Suprapubic skin (tissue), 4 donors: Measurements from ENCODE around the gene GRID2. TPM values are rescaled to one million over a fixed set of nuclear protein-coding genes. Genes with fewer than 3 reads are reported as not detected.

Experiments
- DNase-seq, 2 donors: peaks; one replicate each; pipeline ENCODE4 v3.0.0-alpha.2; 2019; ENCODE audit warnings: low spot score in 2 of 2
- H3K27ac ChIP-seq: fragments of 200-600 bp; sonication (generic); one replicate; pipeline ENCODE4 v1.5.1; 2019
- H3K27me3 ChIP-seq: fragments of 200-600 bp; sonication (generic); one replicate; pipeline ENCODE4 v1.5.1; 2019
- H3K36me3 ChIP-seq: fragments of 200-600 bp; sonication (generic); one replicate; pipeline ENCODE4 v1.5.1; 2019
- H3K4me1 ChIP-seq: fragments of 200-600 bp; sonication (generic); one replicate; pipeline ENCODE4 v1.5.1; 2019
- H3K4me3 ChIP-seq: fragments of 200-600 bp; sonication (generic); one replicate; pipeline ENCODE4 v1.5.1; 2019; ENCODE audit warnings: mild to moderate bottlenecking
- H3K9me3 ChIP-seq: fragments of 200-600 bp; sonication (generic); one replicate; pipeline ENCODE4 v1.5.1; 2019
- CTCF ChIP-seq, 2 donors: fragments of 200-600 bp in 1 of 2; fragments of 450-650 bp in 1 of 2; sonication (generic) in 1 of 2; IDR thresholded peaks; one replicate each; pipeline ENCODE4 v1.5.1; 2016 to 2019; ENCODE audit warnings: antibody characterized with exemption in 2 of 2, mild to moderate bottlenecking in 1 of 2, moderate library complexity in 1 of 2
- EP300 ChIP-seq: sonication (generic); formaldehyde crosslinking; IDR thresholded peaks from one replicate; pipeline ENCODE4 v1.6.1; 2017; ENCODE audit warnings: antibody characterized with exemption
- POLR2A ChIP-seq, 2 donors: fragments of 450-650 bp; IDR thresholded peaks; one replicate each; pipeline ENCODE4 v1.6.1; 2017; ENCODE audit warnings: antibody characterized with exemption in 2 of 2, mild to moderate bottlenecking in 2 of 2, moderate library complexity in 2 of 2
- POLR2AphosphoS5 ChIP-seq, 3 donors: sonication (generic); formaldehyde crosslinking; IDR thresholded peaks; one replicate each; pipeline ENCODE4 v1.6.1; 2017; ENCODE audit warnings: antibody characterized with exemption in 3 of 3
- WGBS: methylation state at CpG from one replicate; pipeline ENCODE4 v1.1.5; 2018; 5-methylcytosine and 5-hydroxymethylcytosine counted together
- total RNA-seq, 4 donors: library from RNA; depleted of rRNA; stranded (reverse); fragments of >200 nt; gene quantifications; one replicate each; pipeline ENCODE4 v1.1.0, GENCODE V29; 2016

The GRID2 gene
- total RNA-seq, 4 donors from 2014 or later: not detected

- Histone ChIP-seq H3K4me3 (no peak overlapping the region), H3K4me1 (no peaks in the 10 kb centered on the region), H3K9me3 (no peaks in the 10 kb centered on the region), H3K27me3 (no peaks in the 10 kb centered on the region), H3K27ac (no peak overlapping the region), H3K36me3 (no peaks in the 10 kb centered on the region)
- no peak for DNase-seq
- WGBS: 67% methylated on average over 2 of the region's 2 CpGs
- TF ChIP-seq EP300 (no peak), POLR2AphosphoS5 (IDR thresholded peaks at IDR 0.05) (no peak), POLR2A (IDR thresholded peaks at IDR 0.05) (no peak), CTCF (IDR thresholded peaks at IDR 0.05) (no peak)
These were observed 315.2 kb downstream of the GRID2 start for GRCh38 chr4:92618968-92619367.

DNA sequence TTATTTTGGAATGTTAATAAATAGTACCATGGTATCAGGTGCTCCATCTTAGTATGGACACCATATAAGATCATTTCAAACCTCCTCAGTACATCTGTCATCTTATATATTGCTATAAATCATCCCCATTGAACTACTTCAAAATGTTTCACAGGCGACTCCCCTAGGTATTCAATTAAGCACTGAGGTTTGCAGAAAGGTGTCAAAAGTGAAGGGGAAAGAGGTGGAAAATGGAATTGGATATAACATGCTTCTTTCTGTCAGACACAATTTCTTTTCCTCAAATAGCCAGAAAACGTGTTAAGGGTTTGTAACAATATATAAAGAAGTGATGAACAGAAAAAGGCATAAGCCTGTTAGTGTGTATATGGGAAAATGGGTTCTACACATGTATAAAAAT is 325.5 kb downstream of the GRID2 start:
- Histone ChIP-seq H3K27ac (no peak overlapping the region), H3K9me3 (no peaks in the 10 kb centered on the region), H3K27me3 (no peaks in the 10 kb centered on the region), H3K4me1 (no peaks in the 10 kb centered on the region), H3K4me3 (no peak overlapping the region), H3K36me3 (no peaks in the 10 kb centered on the region)
- TF ChIP-seq CTCF (IDR thresholded peaks at IDR 0.05): no peak
- no peak for TF ChIP-seq EP300
- no peak for TF ChIP-seq POLR2AphosphoS5 (IDR thresholded peaks at IDR 0.05)
- TF ChIP-seq POLR2A (IDR thresholded peaks at IDR 0.05): no peak
- no peak for DNase-seq
- 71% methylated on average over 2 of the region's 2 CpGs for WGBS

- WGBS: 70% methylated on average over 3 of the region's 3 CpGs
- TF ChIP-seq POLR2A (IDR thresholded peaks at IDR 0.05): no peak
- TF ChIP-seq CTCF (IDR thresholded peaks at IDR 0.05): no peak
- H3K4me1 ChIP-seq: no peaks in the 10 kb centered on the region
- no peak overlapping the region for H3K27ac ChIP-seq
- no peaks in the 10 kb centered on the region for H3K27me3 ChIP-seq
- no peaks in the 10 kb centered on the region for H3K36me3 ChIP-seq
- no peak for DNase-seq
- no peaks in the 10 kb centered on the region for H3K9me3 ChIP-seq
- no peak overlapping the region for H3K4me3 ChIP-seq
These were observed 331.1 kb downstream of the GRID2 start for GRCh38 chr4:92634882-92635281.

DNA sequence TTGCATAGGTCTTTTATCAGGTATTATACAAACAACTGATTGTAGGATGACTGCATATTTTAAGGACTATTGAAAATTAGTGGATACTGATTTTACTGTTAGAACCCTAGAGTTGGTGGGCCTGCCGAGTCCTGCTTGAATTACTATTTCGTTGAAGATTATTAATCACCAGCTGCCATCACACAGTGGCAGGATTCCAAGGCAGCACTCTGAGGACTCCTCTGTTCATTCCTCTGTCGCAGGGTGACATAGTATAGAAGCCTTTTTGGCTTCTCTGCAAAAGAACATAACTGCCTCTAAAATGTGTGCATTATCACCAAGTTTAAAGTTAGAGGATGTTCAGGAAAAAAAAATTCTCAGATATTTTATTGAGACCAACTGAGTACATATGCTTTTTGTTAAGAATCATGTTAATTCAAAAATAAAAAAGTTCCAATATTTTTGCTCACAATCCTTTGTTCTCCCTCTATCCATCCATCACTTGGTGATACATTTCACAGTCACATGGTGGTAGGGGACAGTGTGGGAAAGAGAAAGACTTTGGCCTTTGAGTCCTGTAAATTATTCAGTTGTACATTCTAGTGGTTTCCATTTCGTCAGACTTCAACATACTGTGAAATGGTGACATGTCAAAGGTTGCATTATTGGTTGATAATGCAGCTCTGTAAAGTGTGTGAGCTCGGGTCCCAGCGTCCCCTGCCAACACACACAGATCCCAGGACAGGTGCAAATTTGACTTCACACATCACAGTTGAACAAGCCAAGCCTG is 332.5 kb downstream of the GRID2 start:
- Histone ChIP-seq H3K4me1 (no peaks in the 10 kb centered on the region), H3K27ac (no peak overlapping the region), H3K4me3 (no peak overlapping the region), H3K9me3 (no peaks in the 10 kb centered on the region), H3K27me3 (no peaks in the 10 kb centered on the region), H3K36me3 (no peaks in the 10 kb centered on the region)
- 49% methylated on average over 6 of the region's 6 CpGs for WGBS
- no peak for TF ChIP-seq EP300
- no peak for TF ChIP-seq POLR2AphosphoS5 (IDR thresholded peaks at IDR 0.05)
- TF ChIP-seq POLR2A (IDR thresholded peaks at IDR 0.05): no peak
- no peak for TF ChIP-seq CTCF (IDR thresholded peaks at IDR 0.05)
- no peak for DNase-seq

- Histone ChIP-seq H3K4me1 (no peaks in the 10 kb centered on the region), H3K36me3 (no peaks in the 10 kb centered on the region), H3K4me3 (no peak overlapping the region), H3K9me3 (no peaks in the 10 kb centered on the region), H3K27ac (no peak overlapping the region), H3K27me3 (no peaks in the 10 kb centered on the region)
- TF ChIP-seq CTCF (IDR thresholded peaks at IDR 0.05) (no peak), POLR2AphosphoS5 (IDR thresholded peaks at IDR 0.05) (no peak), POLR2A (IDR thresholded peaks at IDR 0.05) (no peak), EP300 (no peak)
- DNase-seq: no peak
- WGBS: 90% methylated on average over 3 of the region's 3 CpGs
These were observed 337.6 kb downstream of the GRID2 start for GRCh38 chr4:92641409-92641808.
